GM19452 (cell line): ENCODE data around the gene FALEC.
A peak's percentile ranks its signal among the peaks of the same experiment; 100 is the strongest.

Experiments
- ATAC-seq: cut with Tn5 transposase; IDR thresholded peaks from one replicate; pipeline ENCODE4 v1.9.1; 2021; ENCODE audit not compliant: unreplicated experiment

The FALEC gene

GRCh38 chr1:150515328-150516049 is at the start of gene FALEC:
FALEC (plus strand) TSS chr1:150515752.
- peak; percentile 97 for ATAC-seq

DNA sequence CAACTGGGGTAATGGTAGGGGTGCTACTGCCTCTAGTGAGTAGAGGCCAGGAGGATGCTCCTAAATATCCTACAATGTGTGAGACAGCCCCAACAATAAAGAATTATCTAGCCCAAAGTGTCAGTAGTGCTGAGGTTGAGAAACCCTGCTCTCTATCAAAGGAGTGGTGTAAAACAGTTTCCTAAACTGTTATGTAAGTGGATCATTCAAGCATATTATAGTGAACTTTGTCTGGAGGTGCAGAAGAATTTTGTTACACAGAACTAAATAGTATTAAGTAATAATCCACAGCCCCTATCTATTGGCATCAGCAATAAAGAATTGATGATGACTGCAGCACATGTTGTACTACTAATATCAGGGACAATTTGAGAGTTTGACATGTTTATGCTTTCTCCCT is 48.6 kb upstream of the FALEC start:
- ATAC-seq = no peak

- ATAC-seq = no peak
These were observed 46.3 kb upstream of the FALEC start for GRCh38 chr1:150469291-150469690.

DNA sequence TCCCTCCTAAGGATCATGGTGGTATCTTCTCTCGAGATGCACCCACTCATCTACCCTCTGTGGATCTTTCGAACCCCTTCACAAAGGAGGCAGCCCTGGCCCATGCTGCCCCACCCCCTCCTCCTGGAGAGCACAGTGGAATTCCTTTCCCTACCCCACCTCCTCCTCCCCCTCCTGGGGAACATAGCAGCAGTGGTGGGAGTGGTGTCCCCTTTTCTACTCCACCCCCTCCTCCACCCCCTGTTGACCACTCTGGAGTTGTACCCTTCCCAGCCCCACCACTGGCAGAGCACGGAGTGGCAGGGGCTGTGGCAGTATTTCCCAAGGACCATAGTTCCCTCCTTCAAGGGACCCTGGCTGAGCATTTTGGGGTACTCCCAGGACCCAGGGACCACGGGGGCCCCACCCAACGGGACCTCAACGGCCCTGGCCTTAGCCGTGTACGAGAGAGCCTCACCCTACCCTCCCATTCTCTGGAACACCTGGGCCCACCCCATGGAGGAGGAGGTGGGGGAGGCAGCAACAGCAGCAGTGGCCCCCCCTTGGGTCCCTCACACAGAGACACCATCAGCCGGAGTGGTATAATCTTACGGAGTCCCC is 42.9 kb upstream of the FALEC start:
- no peak for ATAC-seq

DNA sequence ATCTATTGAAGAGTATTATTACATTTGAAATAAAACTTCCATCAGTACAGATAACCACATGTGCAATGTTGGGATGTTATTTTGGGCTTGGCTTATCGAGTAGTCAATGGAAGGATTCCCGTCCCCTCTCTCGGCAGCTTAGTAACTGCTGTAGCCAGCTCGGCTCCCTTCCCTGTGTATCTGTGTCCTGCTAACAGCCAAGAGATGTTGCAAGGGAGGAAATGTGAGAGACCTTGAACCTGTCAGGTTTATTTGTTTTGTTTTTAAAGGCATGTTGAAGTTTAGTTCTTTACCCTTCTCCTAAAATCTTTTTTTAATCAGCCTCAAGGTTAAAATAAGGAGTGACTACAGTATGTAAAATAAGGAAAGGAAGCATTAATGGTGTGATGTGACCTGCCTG is 41.9 kb upstream of the FALEC start:
- no peak for ATAC-seq

DNA sequence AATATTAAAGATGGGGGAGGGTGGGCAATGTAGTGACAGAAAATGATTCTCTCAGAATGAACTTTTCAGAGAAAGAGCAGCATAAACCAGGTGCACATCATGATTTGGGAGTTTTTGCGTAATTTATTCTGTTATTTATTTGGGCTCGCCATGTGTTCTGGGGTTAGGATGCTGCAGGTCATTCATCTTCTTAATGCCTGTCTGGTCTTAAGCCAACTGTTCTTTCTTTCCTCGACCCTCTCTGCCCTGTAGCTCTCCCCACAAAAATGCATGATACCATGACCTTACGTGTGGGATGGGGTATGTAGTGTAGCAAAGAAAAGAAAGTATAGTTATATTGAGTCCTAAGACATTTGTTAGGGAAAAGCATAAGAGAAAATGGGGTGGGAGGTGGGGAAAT is 40.7 kb upstream of the FALEC start:
- no peak for ATAC-seq

GRCh38 chr1:150476754-150477153 is 38.8 kb upstream of the FALEC start:
- ATAC-seq = no peak

GRCh38 chr1:150477320-150477719 is 38.2 kb upstream of the FALEC start:
- ATAC-seq = no peak

GRCh38 chr1:150477733-150478132 is 37.8 kb upstream of the FALEC start:
- ATAC-seq = no peak

- no peak for ATAC-seq
These were observed 36.2 kb upstream of the FALEC start for GRCh38 chr1:150479370-150479769.

GRCh38 chr1:150479927-150480352 is 35.6 kb upstream of the FALEC start:
- no peak for ATAC-seq

GRCh38 chr1:150484431-150484830 is 31.1 kb upstream of the FALEC start:
- no peak for ATAC-seq

DNA sequence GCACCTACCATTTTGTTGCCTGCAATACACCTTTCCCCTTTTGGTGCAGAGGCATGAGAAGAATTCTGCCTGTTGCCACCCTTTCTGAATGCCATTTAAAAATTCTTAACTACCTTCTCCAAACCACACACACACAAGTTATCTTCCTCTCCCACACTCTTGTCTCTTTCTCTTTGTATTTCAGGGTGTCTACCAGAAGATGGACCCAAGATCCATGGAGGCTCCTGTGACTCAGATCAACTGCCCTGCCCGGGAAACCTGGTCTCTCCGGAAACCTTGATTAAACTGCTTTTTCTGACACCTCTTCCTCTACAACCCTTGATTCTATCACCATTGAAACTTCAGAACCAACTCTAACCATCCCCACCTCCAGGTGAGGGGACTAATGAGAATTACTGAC is 30.7 kb upstream of the FALEC start:
- ATAC-seq = no peak

DNA sequence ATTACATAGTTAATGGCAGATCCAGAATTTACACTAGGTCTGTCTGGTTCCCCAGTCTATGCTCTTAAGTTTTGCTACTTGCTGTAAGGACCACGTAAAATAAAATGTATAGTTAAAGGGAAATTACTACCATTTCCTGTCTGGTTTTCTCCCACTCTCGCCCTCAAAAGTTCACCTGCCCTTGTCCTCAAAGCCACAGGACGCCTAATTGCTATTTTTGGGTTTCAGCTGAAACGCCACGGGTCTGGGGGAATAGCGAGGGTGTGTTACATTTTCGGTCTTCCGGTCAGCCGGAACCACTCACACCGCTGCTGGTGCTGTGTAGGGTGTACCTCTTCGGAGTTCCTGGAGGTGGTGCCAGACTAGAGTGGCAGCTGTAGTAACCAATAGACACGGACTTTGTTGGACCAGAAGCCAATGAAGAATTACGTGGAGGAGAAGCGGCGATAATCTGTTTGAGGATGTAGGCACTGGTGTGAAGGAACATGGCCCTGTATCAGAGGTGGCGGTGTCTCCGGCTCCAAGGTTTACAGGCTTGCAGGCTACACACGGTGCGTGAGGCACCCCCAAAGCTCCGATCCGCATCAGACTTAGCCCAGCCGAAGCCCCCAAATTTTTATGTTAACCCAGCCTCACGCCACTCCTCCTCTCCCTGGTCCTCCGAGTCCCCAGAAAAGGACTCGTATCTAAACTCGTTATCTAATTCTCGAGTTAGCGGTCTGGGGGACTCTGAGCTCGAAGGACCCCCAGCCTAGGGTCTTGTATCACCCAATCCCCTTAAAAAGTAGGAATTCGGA is 28.4 kb upstream of the FALEC start, which contains the start of gene TARS2:
TARS2 (plus strand) TSS at position 454 of the 797 bp plus-strand sequence; CDS start at position 486, 32 bp downstream.
- ATAC-seq = peak; percentile 97

DNA sequence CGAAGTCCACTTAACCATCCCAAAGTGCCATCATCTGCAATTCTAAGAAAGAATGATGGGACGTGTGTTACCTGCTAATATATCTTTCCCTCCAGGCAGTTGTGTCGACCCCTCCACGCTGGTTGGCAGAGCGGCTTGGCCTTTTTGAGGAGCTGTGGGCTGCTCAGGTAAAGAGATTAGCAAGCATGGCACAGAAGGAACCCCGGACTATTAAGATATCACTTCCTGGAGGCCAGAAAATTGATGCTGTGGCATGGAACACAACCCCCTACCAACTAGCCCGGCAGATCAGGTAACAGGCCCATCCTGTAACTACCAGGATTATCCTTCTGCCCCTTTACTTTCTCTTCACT is 27.8 kb upstream of the FALEC start:
- no peak for ATAC-seq

GRCh38 chr1:150493175-150493574 is 22.4 kb upstream of the FALEC start:
- no peak for ATAC-seq

DNA sequence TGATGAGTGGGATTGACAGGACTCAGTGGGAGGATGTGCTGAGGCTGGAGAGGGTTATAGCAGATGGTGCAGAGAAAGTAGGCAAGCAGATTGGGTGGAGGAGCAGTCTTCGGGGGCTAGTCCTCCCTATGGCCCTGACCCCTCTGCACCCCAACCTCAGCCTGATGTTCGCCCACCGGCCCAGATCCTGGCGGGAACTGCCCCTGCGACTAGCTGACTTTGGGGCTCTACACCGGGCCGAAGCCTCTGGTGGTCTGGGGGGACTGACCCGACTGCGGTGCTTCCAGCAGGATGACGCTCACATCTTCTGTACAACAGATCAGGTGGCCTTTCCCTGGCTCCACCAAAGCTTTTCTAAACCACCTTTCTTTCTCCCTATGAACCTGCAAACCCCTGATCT is 17.2 kb upstream of the FALEC start:
- ATAC-seq = no peak

- ATAC-seq = no peak
These were observed 10.1 kb upstream of the FALEC start for GRCh38 chr1:150505431-150505830.

GRCh38 chr1:150507912-150508864 is 7.4 kb upstream of the FALEC start, which contains the start of gene ECM1:
ECM1 (plus strand) TSS chr1:150508109; CDS start chr1:150508210, 101 bp downstream.
- ATAC-seq = no peak

- no peak for ATAC-seq
These were observed 6.6 kb upstream of the FALEC start for GRCh38 chr1:150508982-150509381.

- no peak for ATAC-seq
These were observed 4.0 kb upstream of the FALEC start for GRCh38 chr1:150511551-150511950.
